HL-60 (cell line): Measurements from ENCODE around the gene CNP.

Source experiments
- DNase-seq, 2 experiments: peaks; one replicate each; pipeline ENCODE4 v3.0.0-alpha.2; 2010 to 2020; ENCODE audit warnings: low read depth in 1 of 2, low spot score in 1 of 2
- H3K27ac ChIP-seq: fragments of 250-450 bp; sonication (Bioruptor Pico); replicated peaks from 2 replicates; pipeline ENCODE4 v1.5.1; 2020; ENCODE audit warnings: mild to moderate bottlenecking, moderate library complexity
- H3K27me3 ChIP-seq: fragments of 250-450 bp; sonication (Bioruptor Pico); 2 replicates; pipeline ENCODE4 v1.5.1; 2021; ENCODE audit warnings: mild to moderate bottlenecking, moderate library complexity; ENCODE audit not compliant: insufficient read depth, poor library complexity, severe bottlenecking
- H3K4me3 ChIP-seq: replicated peaks from 2 replicates; pipeline ENCODE4 v1.5.1; 2011; ENCODE audit warnings: mild to moderate bottlenecking, control low read depth, low read length; ENCODE audit not compliant: insufficient read depth
- GABPA ChIP-seq: IDR thresholded peaks from 2 replicates; pipeline ENCODE4 v1.6.1; 2012; ENCODE audit warnings: low read depth
- POLR2AphosphoS5 ChIP-seq: IDR thresholded peaks from 2 replicates; pipeline ENCODE4 v1.6.1; 2012; ENCODE audit warnings: low read depth
- SPI1 ChIP-seq: IDR thresholded peaks from 2 replicates; pipeline ENCODE4 v1.6.1; 2012; ENCODE audit warnings: low read depth, mild to moderate bottlenecking, borderline replicate concordance
- TF ChIP-seq, protein P1 (sequence below): IDR thresholded peaks from one replicate; pipeline ENCODE4 v1.5.1; 2011; ENCODE audit warnings: low read length, control low read depth, inconsistent platforms; ENCODE audit not compliant: insufficient read depth
- TF ChIP-seq, protein P2 (sequence below): IDR thresholded peaks from 2 replicates; pipeline ENCODE4 v1.6.1; 2012; ENCODE audit warnings: low read depth; ENCODE audit not compliant: insufficient replicate concordance

CNP gene

DNA sequence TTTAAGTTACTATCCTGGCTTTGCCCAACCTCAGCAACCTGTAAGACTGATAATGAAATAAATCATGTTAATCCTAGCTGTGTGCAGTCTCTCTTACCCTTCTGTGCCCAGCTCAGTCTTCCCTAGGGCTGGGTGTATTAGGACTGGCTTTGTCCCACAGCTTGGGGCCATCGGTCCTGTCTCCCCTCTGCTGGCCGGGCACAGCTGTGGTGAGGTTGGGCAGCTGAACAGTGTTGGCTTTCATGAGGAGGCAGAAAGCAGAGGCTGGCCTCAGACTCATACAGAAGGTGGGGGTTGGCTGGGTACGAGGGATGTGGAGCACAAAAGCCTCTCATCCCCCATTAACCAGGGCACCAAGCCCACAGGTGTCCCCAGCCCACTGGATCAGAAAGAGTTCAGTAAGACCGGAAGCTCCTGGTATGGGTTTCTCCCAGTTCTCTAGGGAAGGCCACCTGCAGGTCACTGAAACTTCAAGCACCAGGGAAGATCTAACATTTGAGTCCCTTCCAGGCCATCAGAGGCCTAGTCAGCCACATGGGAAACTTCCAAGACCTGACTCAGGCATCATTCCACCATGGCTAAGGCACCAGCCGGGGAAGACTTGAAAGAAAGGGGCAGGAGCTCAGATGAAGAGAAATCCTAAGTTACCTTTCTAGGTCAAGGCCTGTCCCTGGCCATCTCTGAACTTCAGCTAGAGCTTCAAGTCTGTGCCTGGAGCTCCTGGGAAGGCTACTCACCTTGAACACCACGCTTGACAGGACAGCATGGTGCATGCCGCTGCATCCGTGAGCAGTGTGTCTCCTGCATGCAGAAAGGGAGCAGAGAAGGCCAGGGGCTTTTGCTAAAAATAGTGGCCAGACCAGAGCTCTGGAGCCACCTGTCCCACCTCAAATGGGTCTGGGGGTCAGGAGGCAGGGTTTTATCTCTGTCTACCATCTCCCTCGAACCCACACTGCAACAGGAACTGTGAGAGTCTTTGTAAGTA is 8.8 kb downstream of the CNP start:
- H3K4me3 ChIP-seq: no peak overlapping the region
- DNase-seq: no peak
- TF ChIP-seq, protein P1, sequence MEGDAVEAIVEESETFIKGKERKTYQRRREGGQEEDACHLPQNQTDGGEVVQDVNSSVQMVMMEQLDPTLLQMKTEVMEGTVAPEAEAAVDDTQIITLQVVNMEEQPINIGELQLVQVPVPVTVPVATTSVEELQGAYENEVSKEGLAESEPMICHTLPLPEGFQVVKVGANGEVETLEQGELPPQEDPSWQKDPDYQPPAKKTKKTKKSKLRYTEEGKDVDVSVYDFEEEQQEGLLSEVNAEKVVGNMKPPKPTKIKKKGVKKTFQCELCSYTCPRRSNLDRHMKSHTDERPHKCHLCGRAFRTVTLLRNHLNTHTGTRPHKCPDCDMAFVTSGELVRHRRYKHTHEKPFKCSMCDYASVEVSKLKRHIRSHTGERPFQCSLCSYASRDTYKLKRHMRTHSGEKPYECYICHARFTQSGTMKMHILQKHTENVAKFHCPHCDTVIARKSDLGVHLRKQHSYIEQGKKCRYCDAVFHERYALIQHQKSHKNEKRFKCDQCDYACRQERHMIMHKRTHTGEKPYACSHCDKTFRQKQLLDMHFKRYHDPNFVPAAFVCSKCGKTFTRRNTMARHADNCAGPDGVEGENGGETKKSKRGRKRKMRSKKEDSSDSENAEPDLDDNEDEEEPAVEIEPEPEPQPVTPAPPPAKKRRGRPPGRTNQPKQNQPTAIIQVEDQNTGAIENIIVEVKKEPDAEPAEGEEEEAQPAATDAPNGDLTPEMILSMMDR: no peak
- TF ChIP-seq SPI1 (no peak), GABPA (no peak), POLR2AphosphoS5 (no peak)
- TF ChIP-seq, protein P2, sequence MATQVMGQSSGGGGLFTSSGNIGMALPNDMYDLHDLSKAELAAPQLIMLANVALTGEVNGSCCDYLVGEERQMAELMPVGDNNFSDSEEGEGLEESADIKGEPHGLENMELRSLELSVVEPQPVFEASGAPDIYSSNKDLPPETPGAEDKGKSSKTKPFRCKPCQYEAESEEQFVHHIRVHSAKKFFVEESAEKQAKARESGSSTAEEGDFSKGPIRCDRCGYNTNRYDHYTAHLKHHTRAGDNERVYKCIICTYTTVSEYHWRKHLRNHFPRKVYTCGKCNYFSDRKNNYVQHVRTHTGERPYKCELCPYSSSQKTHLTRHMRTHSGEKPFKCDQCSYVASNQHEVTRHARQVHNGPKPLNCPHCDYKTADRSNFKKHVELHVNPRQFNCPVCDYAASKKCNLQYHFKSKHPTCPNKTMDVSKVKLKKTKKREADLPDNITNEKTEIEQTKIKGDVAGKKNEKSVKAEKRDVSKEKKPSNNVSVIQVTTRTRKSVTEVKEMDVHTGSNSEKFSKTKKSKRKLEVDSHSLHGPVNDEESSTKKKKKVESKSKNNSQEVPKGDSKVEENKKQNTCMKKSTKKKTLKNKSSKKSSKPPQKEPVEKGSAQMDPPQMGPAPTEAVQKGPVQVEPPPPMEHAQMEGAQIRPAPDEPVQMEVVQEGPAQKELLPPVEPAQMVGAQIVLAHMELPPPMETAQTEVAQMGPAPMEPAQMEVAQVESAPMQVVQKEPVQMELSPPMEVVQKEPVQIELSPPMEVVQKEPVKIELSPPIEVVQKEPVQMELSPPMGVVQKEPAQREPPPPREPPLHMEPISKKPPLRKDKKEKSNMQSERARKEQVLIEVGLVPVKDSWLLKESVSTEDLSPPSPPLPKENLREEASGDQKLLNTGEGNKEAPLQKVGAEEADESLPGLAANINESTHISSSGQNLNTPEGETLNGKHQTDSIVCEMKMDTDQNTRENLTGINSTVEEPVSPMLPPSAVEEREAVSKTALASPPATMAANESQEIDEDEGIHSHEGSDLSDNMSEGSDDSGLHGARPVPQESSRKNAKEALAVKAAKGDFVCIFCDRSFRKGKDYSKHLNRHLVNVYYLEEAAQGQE: no peak
- no peaks in the 10 kb centered on the region for H3K27me3 ChIP-seq
- H3K27ac ChIP-seq: no peak overlapping the region

DNA sequence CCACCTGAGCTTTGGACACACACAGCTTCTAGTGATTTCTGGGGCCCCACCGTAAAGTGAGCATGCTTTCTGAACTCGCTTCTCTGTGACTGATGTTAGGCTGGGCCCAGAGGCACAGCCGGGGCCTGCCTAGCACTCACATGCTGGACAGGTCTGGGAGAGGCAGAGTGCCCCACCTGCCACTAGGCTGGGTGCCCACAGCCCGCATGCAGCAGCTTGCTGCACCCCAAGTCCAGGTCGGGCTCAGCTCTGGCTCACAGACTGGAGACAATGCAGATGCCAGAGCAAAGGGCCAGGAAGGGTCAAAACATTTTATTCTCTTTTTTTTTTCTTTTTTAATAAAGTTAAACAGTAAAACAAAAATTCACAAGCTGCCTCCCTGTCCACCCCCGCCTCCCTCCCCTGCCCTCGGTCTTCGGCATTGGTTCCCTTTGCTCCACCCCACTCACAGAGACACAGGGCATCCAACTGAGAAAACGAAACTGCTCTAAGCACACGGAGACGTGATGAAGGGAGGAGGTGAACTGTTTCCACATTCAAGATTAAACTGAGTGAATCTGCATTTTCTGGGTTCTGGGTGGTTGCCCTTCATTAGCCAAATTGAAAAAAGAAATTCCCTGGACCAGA is 9.7 kb downstream of the CNP start:
- H3K4me3 ChIP-seq: no peak overlapping the region
- no peak overlapping the region for H3K27ac ChIP-seq
- TF ChIP-seq GABPA: no peak
- TF ChIP-seq SPI1: no peak
- TF ChIP-seq, protein P2: no peak
- TF ChIP-seq, protein P1: no peak
- TF ChIP-seq POLR2AphosphoS5: no peak
- no peak for DNase-seq
- H3K27me3 ChIP-seq: no peaks in the 10 kb centered on the region

DNA sequence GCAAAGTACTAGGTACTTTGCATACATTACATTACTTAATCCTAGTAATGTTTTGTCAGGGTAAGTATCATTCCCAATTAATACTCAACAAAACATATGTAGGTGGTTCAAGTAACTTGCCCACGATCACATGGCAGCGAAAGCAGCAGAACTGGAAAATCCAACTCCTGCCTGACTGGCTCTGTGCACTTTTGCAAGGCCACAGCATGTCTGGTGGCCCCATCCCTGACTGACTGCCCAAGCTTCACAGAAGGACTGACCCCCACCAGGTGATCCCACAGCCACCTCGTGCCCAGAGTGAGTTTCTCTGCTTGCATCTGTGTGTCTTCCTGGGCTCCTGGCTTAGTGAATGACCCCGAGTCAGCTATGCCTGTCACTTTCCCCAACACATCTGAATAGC is 11.4 kb downstream of the CNP start:
- TF ChIP-seq, protein P2: no peak
- no peak for TF ChIP-seq SPI1
- TF ChIP-seq, protein P1: no peak
- TF ChIP-seq POLR2AphosphoS5: no peak
- no peak for TF ChIP-seq GABPA
- Histone ChIP-seq H3K4me3 (no peak overlapping the region), H3K27ac (no peak overlapping the region), H3K27me3 (no peaks in the 10 kb centered on the region)
- DNase-seq: no peak
